MM.1S (cell line): ENCODE measurements around the gene NRG2.

Experiments used
- EZH2 ChIP-seq: fragments of 300-600 bp; sonication (generic); optimal IDR thresholded peaks from 2 replicates; pipeline ENCODE3; 2017; ENCODE audit warnings: low read depth, mild to moderate bottlenecking, antibody characterized with exemption, low read length, mixed read lengths
- EZH2phosphoT487 ChIP-seq: fragments of 300-600 bp; sonication (generic); IDR thresholded peaks from 2 replicates; pipeline ENCODE4 v1.6.1; 2018; ENCODE audit warnings: antibody characterized with exemption, low read length
- TF ChIP-seq, protein P1 (sequence below): fragments of 300-600 bp; sonication (generic); IDR thresholded peaks from 2 replicates; pipeline ENCODE4 v1.5.1; 2016; ENCODE audit warnings: antibody characterized with exemption, low read length, mixed read lengths

GRCh38 chr5:140020601-140021177, 22.4 kb downstream of the NRG2 start:
- TF ChIP-seq, protein P1, sequence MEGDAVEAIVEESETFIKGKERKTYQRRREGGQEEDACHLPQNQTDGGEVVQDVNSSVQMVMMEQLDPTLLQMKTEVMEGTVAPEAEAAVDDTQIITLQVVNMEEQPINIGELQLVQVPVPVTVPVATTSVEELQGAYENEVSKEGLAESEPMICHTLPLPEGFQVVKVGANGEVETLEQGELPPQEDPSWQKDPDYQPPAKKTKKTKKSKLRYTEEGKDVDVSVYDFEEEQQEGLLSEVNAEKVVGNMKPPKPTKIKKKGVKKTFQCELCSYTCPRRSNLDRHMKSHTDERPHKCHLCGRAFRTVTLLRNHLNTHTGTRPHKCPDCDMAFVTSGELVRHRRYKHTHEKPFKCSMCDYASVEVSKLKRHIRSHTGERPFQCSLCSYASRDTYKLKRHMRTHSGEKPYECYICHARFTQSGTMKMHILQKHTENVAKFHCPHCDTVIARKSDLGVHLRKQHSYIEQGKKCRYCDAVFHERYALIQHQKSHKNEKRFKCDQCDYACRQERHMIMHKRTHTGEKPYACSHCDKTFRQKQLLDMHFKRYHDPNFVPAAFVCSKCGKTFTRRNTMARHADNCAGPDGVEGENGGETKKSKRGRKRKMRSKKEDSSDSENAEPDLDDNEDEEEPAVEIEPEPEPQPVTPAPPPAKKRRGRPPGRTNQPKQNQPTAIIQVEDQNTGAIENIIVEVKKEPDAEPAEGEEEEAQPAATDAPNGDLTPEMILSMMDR: no peak
- no peak for TF ChIP-seq EZH2
- no peak for TF ChIP-seq EZH2phosphoT487
